NCI-H526 (cell line): ENCODE data around the gene SCMH1.

ENCODE experiments used
- DNase-seq, 2 experiments: peaks; one replicate each; lab custom pipeline; 2025; lab: John Stamatoyannopoulos, UW

The SCMH1 gene

GRCh38 chr1:41097105-41097504 is 145.0 kb downstream of the SCMH1 start:
- no peak for DNase-seq

- no peak for DNase-seq
Observed at GRCh38 chr1:41093826-41094225, 148.3 kb downstream of the SCMH1 start.

GRCh38 chr1:41086921-41087320 is 155.2 kb downstream of the SCMH1 start:
- no peak for DNase-seq

- no peak for DNase-seq
Observed at GRCh38 chr1:41078616-41079015, 163.5 kb downstream of the SCMH1 start.

- DNase-seq: no peak
Observed at GRCh38 chr1:41078193-41078592, 163.9 kb downstream of the SCMH1 start.

GRCh38 chr1:41073971-41074370 is 168.1 kb downstream of the SCMH1 start:
- DNase-seq: no peak

GRCh38 chr1:41072051-41072450 is 170.1 kb downstream of the SCMH1 start:
- DNase-seq: no peak

GRCh38 chr1:41056907-41057306 is 185.2 kb downstream of the SCMH1 start:
- DNase-seq: no peak

GRCh38 chr1:41053316-41053715 is 188.8 kb downstream of the SCMH1 start:
- DNase-seq: no peak

GRCh38 chr1:41051022-41051421 is 191.1 kb downstream of the SCMH1 start:
- DNase-seq: no peak

- DNase-seq: no peak
Observed at GRCh38 chr1:41048540-41048939, 193.6 kb downstream of the SCMH1 start.

GRCh38 chr1:41046347-41046775 is 195.7 kb downstream of the SCMH1 start:
- no peak for DNase-seq

- no peak for DNase-seq
Observed at GRCh38 chr1:41045740-41046139, 196.4 kb downstream of the SCMH1 start.

- no peak for DNase-seq
Observed at GRCh38 chr1:41044187-41044586, 197.9 kb downstream of the SCMH1 start.

- no peak for DNase-seq
Observed at GRCh38 chr1:41041614-41042270, 200.4 kb downstream of the SCMH1 start.

- DNase-seq: no peak
Observed at GRCh38 chr1:41038110-41038509, 204.0 kb downstream of the SCMH1 start.

GRCh38 chr1:41037116-41037903 is 204.8 kb downstream of the SCMH1 start:
- DNase-seq: no peak

- DNase-seq: no peak
Observed at GRCh38 chr1:41033272-41033671, 208.8 kb downstream of the SCMH1 start.

GRCh38 chr1:41032147-41032546 is 210.0 kb downstream of the SCMH1 start:
- no peak for DNase-seq

- DNase-seq: no peak
Observed at GRCh38 chr1:41030872-41031616, 211.1 kb downstream of the SCMH1 start.

- DNase-seq: no peak
Observed at GRCh38 chr1:41028034-41028642, 214.0 kb downstream of the SCMH1 start.
